ENCODE measurements around the gene KIF5A.
"Not testable (repeated sequence)": the region's sequence is repeated elsewhere in the genome, so short reads cannot be mapped to it uniquely, and the experiment has no call there.

Gene KIF5A

GRCh38 chr12:57584050-57584449, 34.2 kb downstream of the KIF5A start:
- DNase-seq (ENCODE audit: low spot score): no peak

GRCh38 chr12:57584690-57585089, 34.8 kb downstream of the KIF5A start:
- no peak for DNase-seq (ENCODE audit: low spot score)

GRCh38 chr12:57585156-57585555, 35.3 kb downstream of the KIF5A start:
- no peak for DNase-seq (ENCODE audit: low spot score)

GRCh38 chr12:57586128-57586527, 36.3 kb downstream of the KIF5A start:
- DNase-seq (ENCODE audit: low spot score): peak; percentile 59

- DNase-seq (ENCODE audit: low spot score): no peak
These were observed 37.1 kb downstream of the KIF5A start for GRCh38 chr12:57586832-57587429.

GRCh38 chr12:57588951-57589610, 39.2 kb downstream of the KIF5A start:
- DNase-seq (ENCODE audit: low spot score): not testable (repeated sequence)

- DNase-seq (ENCODE audit: low spot score): no peak
These were observed 40.6 kb downstream of the KIF5A start for GRCh38 chr12:57590479-57590863.

- DNase-seq (ENCODE audit: low spot score): peak; percentile 72
These were observed 41.3 kb downstream of the KIF5A start, which contains the start of gene PIP4K2C for GRCh38 chr12:57590864-57591781. Gene PIP4K2C (plus strand): TSS chr12:57591192. CDS start chr12:57591290, 98 bp downstream.

- DNase-seq (ENCODE audit: low spot score): no peak
These were observed 42.0 kb downstream of the KIF5A start for GRCh38 chr12:57591782-57592325.

GRCh38 chr12:57592551-57593165, 42.8 kb downstream of the KIF5A start:
- peak; percentile 71 for DNase-seq (ENCODE audit: low spot score)

- no peak for DNase-seq (ENCODE audit: low spot score)
These were observed 43.3 kb downstream of the KIF5A start for GRCh38 chr12:57593187-57593586.

GRCh38 chr12:57600395-57600794, 50.6 kb downstream of the KIF5A start:
- DNase-seq (ENCODE audit: low spot score): no peak

- DNase-seq (ENCODE audit: low spot score): no peak
These were observed 52.7 kb downstream of the KIF5A start for GRCh38 chr12:57602544-57602943.

GRCh38 chr12:57603324-57603723, 53.5 kb downstream of the KIF5A start:
- DNase-seq (ENCODE audit: low spot score): no peak

GRCh38 chr12:57603815-57604453, 54.1 kb downstream of the KIF5A start:
- DNase-seq (ENCODE audit: low spot score): peak; percentile 66

GRCh38 chr12:57604454-57604991, 54.7 kb downstream of the KIF5A start, which contains the start of gene DTX3:
Gene DTX3 (plus strand): TSS chr12:57604824. CDS start chr12:57606518, 1,694 bp downstream.
- peak; percentile 76 for DNase-seq (ENCODE audit: low spot score)

GRCh38 chr12:57604992-57605810, 55.4 kb downstream of the KIF5A start:
- DNase-seq (ENCODE audit: low spot score): no peak

- no peak for DNase-seq (ENCODE audit: low spot score)
These were observed 56.0 kb downstream of the KIF5A start for GRCh38 chr12:57605811-57606311.

- DNase-seq (ENCODE audit: low spot score): no peak
These were observed 56.6 kb downstream of the KIF5A start for GRCh38 chr12:57606399-57606798.

- DNase-seq (ENCODE audit: low spot score): no peak
These were observed 57.0 kb downstream of the KIF5A start for GRCh38 chr12:57606821-57607220.

Measured in putamen (tissue), 1 donor.